Endothelial cell of umbilical vein (primary cell): ENCODE results near the gene CTPS1. TPM values are rescaled to one million over a fixed set of nuclear protein-coding genes. Genes with fewer than 3 reads are reported as not detected.

Experiments used
- BruUV-seq: library from RNA; stranded (reverse); fragments of 400-500 nt; replicated peaks from 2 replicates; lab custom pipeline; 2021; lab: Mats Ljungman, UMichigan
- CTCF ChIA-PET: fragments of 300-600, 350-600 bp; sonication (Branson Sonifier 250); formaldehyde crosslinking; loops from one replicate; lab custom pipeline; 2021; ENCODE audit warnings: antibody characterized with exemption, inconsistent platforms; lab: Charles Lee
- POLR2A ChIA-PET: fragments of 300-600, 350-600 bp; sonication (Branson Sonifier 250); formaldehyde crosslinking; loops from one replicate; lab custom pipeline; 2021; ENCODE audit warnings: antibody characterized with exemption, inconsistent platforms; lab: Charles Lee
- DNase-seq: peaks from one replicate; pipeline ENCODE4 v3.0.0-alpha.2; 2011; ENCODE audit warnings: low read depth, low spot score
- FAIRE-seq: peaks from 2 replicates; lab custom pipeline; 2011; peaks lifted over from hg19 to GRCh38; lab: Jason Lieb, UNC
- H2AFZ ChIP-seq: 2 replicates; pipeline ENCODE4 v1.6.0; 2012; ENCODE audit warnings: low read depth, low read length, control low read depth, inconsistent platforms
- H3K27ac ChIP-seq: 2 replicates; pipeline ENCODE4 v1.5.1; 2011; ENCODE audit warnings: low read depth, mild to moderate bottlenecking, control low read depth, low read length, moderate library complexity; ENCODE audit not compliant: insufficient read depth
- H3K27me3 ChIP-seq, 2 experiments: 2 replicates each; pipeline versions ENCODE4 v1.6.0 to v1.6.1; 2011; ENCODE audit warnings: low read length in 2 of 2, mixed read lengths in 1 of 2; ENCODE audit not compliant: control insufficient read depth in 2 of 2, insufficient read depth in 2 of 2
- H3K36me3 ChIP-seq, 2 experiments: 2 replicates in 1 of 2; 3 replicates in 1 of 2; pipeline ENCODE4 v1.5.1; 2011; ENCODE audit warnings: low read length in 2 of 2, mild to moderate bottlenecking in 1 of 2, moderate library complexity in 1 of 2; ENCODE audit not compliant: control insufficient read depth in 2 of 2, insufficient read depth in 2 of 2; ENCODE audit errors: extremely low read depth in 1 of 2
- H3K4me1 ChIP-seq: 3 replicates; pipeline ENCODE4 v1.5.1; 2011; ENCODE audit warnings: mild to moderate bottlenecking, low read length; ENCODE audit not compliant: control insufficient read depth, insufficient read depth; ENCODE audit errors: extremely low read depth
- H3K4me2 ChIP-seq: 2 replicates; pipeline ENCODE4 v1.6.1; 2011; ENCODE audit warnings: low read length, control low read depth, mixed read lengths; ENCODE audit not compliant: insufficient read depth
- H3K4me3 ChIP-seq, 3 experiments: fragments of 200-600 bp in 1 of 3; sonication (generic), shearing (Covaris generic) in 1 of 3; replicated peaks in 1 of 3; 2 replicates each; pipeline ENCODE4 v1.5.1; 2011 to 2016; ENCODE audit warnings: control low read depth in 3 of 3, low read length in 3 of 3, mild to moderate bottlenecking in 2 of 3, inconsistent platforms in 1 of 3, low read depth in 1 of 3, moderate library complexity in 1 of 3; ENCODE audit not compliant: insufficient read depth in 1 of 3
- H3K79me2 ChIP-seq: 2 replicates; pipeline ENCODE4 v1.6.0; 2012; ENCODE audit warnings: low read length, inconsistent platforms; ENCODE audit not compliant: control insufficient read depth, insufficient read depth
- H3K9ac ChIP-seq: replicated peaks from 2 replicates; pipeline ENCODE3; 2011; ENCODE audit warnings: low read length, control low read depth; ENCODE audit not compliant: insufficient read depth; ENCODE audit errors: extremely low read depth
- H3K9me1 ChIP-seq: replicated peaks from 3 replicates; pipeline ENCODE4 v1.6.0; 2011; ENCODE audit warnings: mild to moderate bottlenecking, low read length; ENCODE audit not compliant: control insufficient read depth, insufficient read depth; ENCODE audit errors: extremely low read depth
- H3K9me3 ChIP-seq: replicated peaks from 2 replicates; pipeline ENCODE4 v1.5.1; 2012; ENCODE audit warnings: low read length, inconsistent platforms; ENCODE audit not compliant: control insufficient read depth, insufficient read depth
- H4K20me1 ChIP-seq: replicated peaks from 2 replicates; pipeline ENCODE3; 2011; ENCODE audit warnings: mild to moderate bottlenecking, low read length; ENCODE audit not compliant: control insufficient read depth, insufficient read depth; ENCODE audit errors: extremely low read depth
- EZH2 ChIP-seq: IDR thresholded peaks from 2 replicates; pipeline ENCODE4 v1.6.1; 2012; ENCODE audit warnings: borderline replicate concordance, low read depth, mild to moderate bottlenecking, moderate library complexity, low read length, inconsistent platforms; ENCODE audit not compliant: severe bottlenecking
- FOS ChIP-seq: IDR thresholded peaks from 2 replicates; pipeline ENCODE4 v1.6.1; 2011; ENCODE audit warnings: mild to moderate bottlenecking, low read length, moderate library complexity, borderline replicate concordance; ENCODE audit not compliant: insufficient read depth
- GATA2 ChIP-seq: IDR thresholded peaks from 2 replicates; pipeline ENCODE4 v1.7.0; 2011; ENCODE audit warnings: low read depth, mild to moderate bottlenecking, moderate library complexity, mixed read lengths, low read length; ENCODE audit not compliant: insufficient read length, insufficient read depth
- POLR2A ChIP-seq: IDR thresholded peaks from 2 replicates; pipeline ENCODE4 v1.6.1; 2012; ENCODE audit warnings: low read depth, mild to moderate bottlenecking, control low read depth, low read length
- POLR2AphosphoS5 ChIP-seq: IDR thresholded peaks from 2 replicates; pipeline ENCODE4 v1.6.1; 2012; ENCODE audit warnings: low read depth, mild to moderate bottlenecking, control low read depth, low read length, moderate library complexity; ENCODE audit not compliant: insufficient read depth
- dilution Hi-C: fragments of 300-500 bp; cut with MboI; formaldehyde crosslinking; loops from one replicate; pipeline ENCODE4 v1.15.0; 2019; ENCODE audit warnings: low sequenced_read_pairs; ENCODE audit not compliant: extremely low pct_ligation_motif_present
- intact Hi-C: fragments of 100-400 bp; cut with micrococcal nuclease; formaldehyde crosslinking; loops from one replicate; pipeline ENCODE4 v1.10.0; 2022
- polyA plus RNA-seq, 4 experiments: library from polyadenylated mRNA; depleted of rRNA in 3 of 4; stranded (reverse) in 3 of 4; unstranded in 1 of 4; fragments of >200 nt; gene quantifications; 2 replicates each; pipeline versions ENCODE4 v1.2.1 to v1.2.3, GENCODE V29; 2011 to 2012; ENCODE audit warnings: missing spikeins in 1 of 4
- total RNA-seq: library from RNA; stranded (reverse); gene quantifications from 2 replicates; pipeline ENCODE4 v1.2.3, GENCODE V29; 2021
- TF ChIP-seq, protein P1 (sequence below), 2 donors: IDR thresholded peaks; 1 replicate in 1 of 2; 2 replicates in 1 of 2; pipeline ENCODE4 v1.5.1; 2011; ENCODE audit warnings: low read length in 2 of 2, mild to moderate bottlenecking in 2 of 2, moderate library complexity in 2 of 2, control low read depth in 1 of 2, inconsistent platforms in 1 of 2, low read depth in 1 of 2; ENCODE audit not compliant: insufficient read depth in 1 of 2; ENCODE audit errors: extremely low read depth in 1 of 2

Gene CTPS1
- total and polyA plus RNA-seq, 2 donors (not counting 3 experiments of a cell fraction or from before 2014, with no cell fraction given), result 24.9 to 65.8 TPM

GRCh38 chr1:41020654-41021053, 41.2 kb downstream of the CTPS1 start:
- H3K27me3 ChIP-seq, result no peaks in the 10 kb centered on the region
- H2AFZ ChIP-seq, result no peak overlapping the region
- BruUV-seq, result no TSS peak
- no peak overlapping the region for H3K27ac ChIP-seq
- TF ChIP-seq POLR2AphosphoS5 (no peak), FOS (no peak), EZH2 (no peak), POLR2A (no peak), GATA2 (no peak)
- TF ChIP-seq, protein P1, sequence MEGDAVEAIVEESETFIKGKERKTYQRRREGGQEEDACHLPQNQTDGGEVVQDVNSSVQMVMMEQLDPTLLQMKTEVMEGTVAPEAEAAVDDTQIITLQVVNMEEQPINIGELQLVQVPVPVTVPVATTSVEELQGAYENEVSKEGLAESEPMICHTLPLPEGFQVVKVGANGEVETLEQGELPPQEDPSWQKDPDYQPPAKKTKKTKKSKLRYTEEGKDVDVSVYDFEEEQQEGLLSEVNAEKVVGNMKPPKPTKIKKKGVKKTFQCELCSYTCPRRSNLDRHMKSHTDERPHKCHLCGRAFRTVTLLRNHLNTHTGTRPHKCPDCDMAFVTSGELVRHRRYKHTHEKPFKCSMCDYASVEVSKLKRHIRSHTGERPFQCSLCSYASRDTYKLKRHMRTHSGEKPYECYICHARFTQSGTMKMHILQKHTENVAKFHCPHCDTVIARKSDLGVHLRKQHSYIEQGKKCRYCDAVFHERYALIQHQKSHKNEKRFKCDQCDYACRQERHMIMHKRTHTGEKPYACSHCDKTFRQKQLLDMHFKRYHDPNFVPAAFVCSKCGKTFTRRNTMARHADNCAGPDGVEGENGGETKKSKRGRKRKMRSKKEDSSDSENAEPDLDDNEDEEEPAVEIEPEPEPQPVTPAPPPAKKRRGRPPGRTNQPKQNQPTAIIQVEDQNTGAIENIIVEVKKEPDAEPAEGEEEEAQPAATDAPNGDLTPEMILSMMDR (IDR thresholded peaks at IDR 0.05; ENCODE audit: extremely low read depth in 1 of 2, insufficient read depth in 1 of 2, low read depth in 1 of 2, low read length in 2 of 2), result no peak
- CTCF ChIA-PET, result interaction anchor here (1.4 to 4.4 kb wide), 2 partner anchors 10 to 17 kb away, joined by 4 to 19 read pairs; no protein-coding TSS in a partner anchor
- peaks cover 0 to 14% of the 10 kb centered on the region in 2 experiments for H3K36me3 ChIP-seq
- POLR2A ChIA-PET, result no interaction called here
- no peak for DNase-seq
- H4K20me1 ChIP-seq, result no peaks in the 10 kb centered on the region
- no peak overlapping the region for H3K9ac ChIP-seq
- no peak for FAIRE-seq
- dilution Hi-C loops, result no loop called here
- intact Hi-C loops, result loop anchor here (5.0 kb wide), 1 partner anchor 412 kb away; no protein-coding TSS in a partner anchor
- H3K9me3 ChIP-seq, result no peaks in the 10 kb centered on the region
- H3K9me1 ChIP-seq, result no peaks in the 10 kb centered on the region
- H3K4me2 ChIP-seq, result no peak overlapping the region
- H3K79me2 ChIP-seq, result no peaks in the 10 kb centered on the region
- H3K4me3 ChIP-seq, result no peak overlapping the region
- peaks cover 23% of the 10 kb centered on the region for H3K4me1 ChIP-seq
